Activated CD4-positive, alpha-beta T cell treated with anti-CD3 and anti-CD28 coated beads, Interleukin-2, amount 10 ng/mL, durations not matched to agents 24 days and 14 days (primary cell): Measurements from ENCODE around the gene GJA4. TPM values are rescaled to one million over a fixed set of nuclear protein-coding genes. Genes with fewer than 3 reads are reported as not detected.

Experiments used
- DNase-seq: peaks from one replicate; pipeline ENCODE4 v3.0.0; 2022
- H3K27ac Mint-ChIP-seq: one replicate; pipeline ENCODE4 v1.8.0; 2022; ENCODE audit warnings: mild to moderate bottlenecking, mixed read lengths
- H3K27me3 Mint-ChIP-seq: one replicate; pipeline ENCODE4 v1.8.0; 2022; ENCODE audit warnings: mixed read lengths
- H3K36me3 Mint-ChIP-seq: one replicate; pipeline ENCODE4 v1.8.0; 2022; ENCODE audit warnings: low read depth, mild to moderate bottlenecking, mixed read lengths
- H3K4me1 Mint-ChIP-seq: one replicate; pipeline ENCODE4 v1.8.0; 2021; ENCODE audit warnings: mixed read lengths
- H3K4me3 Mint-ChIP-seq: one replicate; pipeline ENCODE4 v1.8.0; 2022; ENCODE audit warnings: mild to moderate bottlenecking, moderate library complexity, mixed read lengths
- H3K9me3 Mint-ChIP-seq: one replicate; pipeline ENCODE4 v1.8.0; 2021; ENCODE audit warnings: mixed read lengths
- intact Hi-C: fragments of 100-400 bp; cut with micrococcal nuclease; formaldehyde crosslinking; loops from one replicate; pipeline ENCODE4 v1.15.1; 2023
- total RNA-seq: library from RNA; stranded (reverse); gene quantifications from 2 replicates; pipeline ENCODE4 v1.2.3, GENCODE V29; 2022

The GJA4 gene
- total RNA-seq, 1 donor from 2014 or later, result not detected

DNA sequence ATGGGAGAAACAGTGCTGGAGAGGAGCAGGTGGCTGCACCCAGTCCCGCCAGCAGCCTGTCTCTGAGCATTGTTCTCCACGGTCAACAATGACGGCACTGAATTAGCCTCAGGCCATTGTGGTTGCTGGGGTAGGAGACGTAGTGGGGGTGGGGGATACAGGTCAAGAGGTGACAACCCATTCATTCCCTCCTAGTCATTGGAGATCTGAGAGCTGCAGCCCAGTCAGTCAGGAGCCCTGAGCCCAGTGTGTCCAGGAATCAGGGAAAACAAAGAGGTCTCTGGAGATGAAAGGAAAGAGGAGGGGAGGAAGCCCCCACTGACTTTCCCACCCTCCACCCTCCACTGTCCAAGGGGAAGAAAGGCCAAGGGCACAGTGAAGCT is 51.4 kb downstream of the GJA4 start:
- intact Hi-C loops, result no loop called here
- H3K4me3 Mint-ChIP-seq, result no peak overlapping the region
- DNase-seq, result no peak
- peaks cover 4% of the 10 kb centered on the region for H3K4me1 Mint-ChIP-seq
- H3K36me3 Mint-ChIP-seq, result peaks cover 5% of the 10 kb centered on the region
- H3K27me3 Mint-ChIP-seq, result no peaks in the 10 kb centered on the region
- H3K9me3 Mint-ChIP-seq, result no peaks in the 10 kb centered on the region
- H3K27ac Mint-ChIP-seq, result no peak overlapping the region

Other genes starting within 250 kb of the GJA4 start
- gene GJB5, start 38.0 kb upstream of the GJA4 start, total RNA-seq, result not detected in 2 replicates
- not detected in 2 replicates for gene GJB4, start 33.3 kb upstream of the GJA4 start, total RNA-seq
- not detected in 2 replicates for gene GJB3, start 11.8 kb upstream of the GJA4 start, total RNA-seq
- 63.2 TPM in 2 replicates for gene SMIM12, start 66.8 kb downstream of the GJA4 start, total RNA-seq
- 0.54 and 0.75 TPM in 2 replicates for gene DLGAP3, start 136.7 kb downstream of the GJA4 start, total RNA-seq
- gene TMEM35B, start 192.3 kb downstream of the GJA4 start, total RNA-seq, result 20.1 and 22.1 TPM in 2 replicates
- gene ZMYM6, start 238.9 kb downstream of the GJA4 start, total RNA-seq, result 20.3 and 23.5 TPM in 2 replicates